Nephron (organoid): ENCODE measurements around the gene USF2.
A peak's percentile ranks its signal among the peaks of the same experiment; 100 is the strongest.

ENCODE experiments used
- H3K27ac Mint-ChIP-seq, 3 experiments: 2 replicates each; pipeline ENCODE4 v1.8.0; 2020; ENCODE audit warnings: mixed read lengths in 3 of 3, mild to moderate bottlenecking in 2 of 3, moderate library complexity in 1 of 3
- H3K27me3 Mint-ChIP-seq: 2 replicates; pipeline ENCODE4 v1.8.0; 2021; ENCODE audit warnings: low read depth, mild to moderate bottlenecking, moderate library complexity, mixed read lengths
- H3K36me3 Mint-ChIP-seq: 2 replicates; pipeline ENCODE4 v1.8.0; 2020; ENCODE audit warnings: low read depth, mixed read lengths
- H3K4me1 Mint-ChIP-seq: 2 replicates; pipeline ENCODE4 v1.8.0; 2020; ENCODE audit warnings: mixed read lengths
- H3K4me3 Mint-ChIP-seq, 3 experiments: 2 replicates each; pipeline ENCODE4 v1.8.0; 2020; ENCODE audit warnings: mild to moderate bottlenecking in 3 of 3, mixed read lengths in 3 of 3, moderate library complexity in 2 of 3
- H3K9me3 Mint-ChIP-seq: 2 replicates; pipeline ENCODE4 v1.8.0; 2020; ENCODE audit warnings: mixed read lengths
- TF ChIP-seq, protein P1 (sequence below), 3 experiments: fragments of 200-600 bp; sonication (generic); IDR thresholded peaks; one replicate each; pipeline ENCODE4 v1.5.0; 2021; ENCODE audit warnings: antibody characterized with exemption in 3 of 3; ENCODE audit not compliant: unreplicated experiment in 3 of 3

USF2 gene

DNA sequence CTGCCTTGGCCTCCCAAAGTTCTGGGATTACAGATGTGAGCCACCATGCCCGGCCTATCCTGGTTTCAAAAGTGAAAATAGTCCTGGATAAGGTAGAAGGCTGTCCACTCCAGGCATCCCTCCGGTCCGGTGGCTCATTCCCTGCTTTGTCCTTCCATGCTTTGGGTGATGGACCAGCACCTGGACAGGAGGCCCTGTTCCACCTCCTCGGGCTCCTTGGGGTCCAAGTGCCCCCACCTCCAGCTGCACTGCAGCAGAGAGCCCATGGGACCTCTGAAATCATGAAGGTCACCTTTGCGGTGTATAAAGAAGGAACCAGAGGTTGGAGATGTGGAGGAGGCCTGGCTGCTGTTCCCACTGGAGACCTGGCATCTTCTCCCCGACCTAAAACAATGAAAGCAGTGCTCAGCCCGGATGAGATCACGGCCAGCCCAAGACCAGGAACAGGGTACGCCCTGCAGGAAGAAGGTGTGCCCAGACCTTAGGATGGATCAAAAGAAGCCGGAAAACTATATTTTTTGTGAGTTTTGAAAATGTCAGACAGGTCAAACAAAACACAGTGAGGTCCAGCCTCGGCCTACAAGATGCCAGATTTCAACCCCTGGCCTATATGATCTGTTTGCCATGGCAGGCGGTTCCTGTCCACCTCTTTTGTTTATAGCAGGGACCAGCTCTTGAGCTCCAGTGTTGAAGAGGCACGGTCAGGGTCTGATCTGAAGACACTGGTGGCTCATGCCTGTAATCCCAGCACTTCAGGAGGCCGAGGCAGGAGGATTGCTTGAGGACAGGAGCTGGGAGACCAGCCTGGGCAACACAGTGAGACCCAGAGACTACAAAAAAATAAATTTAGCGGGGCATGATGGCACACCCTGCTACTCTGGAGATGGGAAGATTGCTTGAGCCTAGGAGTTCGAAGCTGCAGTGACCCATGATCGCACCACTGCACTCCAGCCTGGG is 14.1 kb upstream of the USF2 start:
- TF ChIP-seq, protein P1, sequence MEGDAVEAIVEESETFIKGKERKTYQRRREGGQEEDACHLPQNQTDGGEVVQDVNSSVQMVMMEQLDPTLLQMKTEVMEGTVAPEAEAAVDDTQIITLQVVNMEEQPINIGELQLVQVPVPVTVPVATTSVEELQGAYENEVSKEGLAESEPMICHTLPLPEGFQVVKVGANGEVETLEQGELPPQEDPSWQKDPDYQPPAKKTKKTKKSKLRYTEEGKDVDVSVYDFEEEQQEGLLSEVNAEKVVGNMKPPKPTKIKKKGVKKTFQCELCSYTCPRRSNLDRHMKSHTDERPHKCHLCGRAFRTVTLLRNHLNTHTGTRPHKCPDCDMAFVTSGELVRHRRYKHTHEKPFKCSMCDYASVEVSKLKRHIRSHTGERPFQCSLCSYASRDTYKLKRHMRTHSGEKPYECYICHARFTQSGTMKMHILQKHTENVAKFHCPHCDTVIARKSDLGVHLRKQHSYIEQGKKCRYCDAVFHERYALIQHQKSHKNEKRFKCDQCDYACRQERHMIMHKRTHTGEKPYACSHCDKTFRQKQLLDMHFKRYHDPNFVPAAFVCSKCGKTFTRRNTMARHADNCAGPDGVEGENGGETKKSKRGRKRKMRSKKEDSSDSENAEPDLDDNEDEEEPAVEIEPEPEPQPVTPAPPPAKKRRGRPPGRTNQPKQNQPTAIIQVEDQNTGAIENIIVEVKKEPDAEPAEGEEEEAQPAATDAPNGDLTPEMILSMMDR (IDR thresholded peaks at IDR 0.05; ENCODE audit: unreplicated experiment in 3 of 3): no peak
- Mint-ChIP-seq H3K27ac (no peak overlapping the region), H3K4me3 (no peak overlapping the region), H3K9me3 (no peaks in the 10 kb centered on the region), H3K27me3 (peaks cover 31% of the 10 kb centered on the region), H3K36me3 (peaks cover 23% of the 10 kb centered on the region), H3K4me1 (no peaks in the 10 kb centered on the region)

DNA sequence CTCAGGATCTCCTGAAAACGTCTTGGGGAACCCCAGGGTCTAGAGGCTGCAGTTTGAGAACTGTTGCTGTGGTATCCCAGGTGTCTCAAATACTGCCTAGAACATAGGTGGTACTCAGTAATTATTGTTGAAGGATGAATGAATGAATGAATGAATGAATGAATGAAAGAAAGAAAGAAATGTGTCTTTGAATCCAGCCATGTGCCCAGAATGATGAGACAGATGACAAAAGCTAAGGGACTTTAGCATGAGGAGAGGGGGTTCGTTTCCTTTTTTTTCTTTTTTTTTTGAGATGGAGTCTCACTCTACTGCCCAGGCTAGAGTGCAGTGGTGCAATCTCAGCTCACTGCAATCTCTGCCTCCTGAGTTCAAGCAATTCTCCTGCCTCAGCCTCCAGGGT is 12.2 kb upstream of the USF2 start:
- peaks cover 19% of the 10 kb centered on the region for H3K36me3 Mint-ChIP-seq
- H3K27ac Mint-ChIP-seq: no peak overlapping the region
- H3K27me3 Mint-ChIP-seq: peaks cover 11% of the 10 kb centered on the region
- H3K9me3 Mint-ChIP-seq: no peaks in the 10 kb centered on the region
- H3K4me1 Mint-ChIP-seq: peaks cover 5% of the 10 kb centered on the region
- TF ChIP-seq, protein P1 (IDR thresholded peaks at IDR 0.05; ENCODE audit: unreplicated experiment in 3 of 3): no peak
- no peak overlapping the region for H3K4me3 Mint-ChIP-seq

- TF ChIP-seq, protein P1 (IDR thresholded peaks at IDR 0.05; ENCODE audit: unreplicated experiment in 3 of 3): no peak
- Mint-ChIP-seq H3K9me3 (no peaks in the 10 kb centered on the region), H3K4me1 (peaks cover 5% of the 10 kb centered on the region), H3K27me3 (peaks cover 9% of the 10 kb centered on the region), H3K4me3 (no peak overlapping the region), H3K36me3 (peaks cover 17% of the 10 kb centered on the region), H3K27ac (peak overlapping the region in 1 of 3 experiments; percentile 60)
Observed at GRCh38 chr19:35257113-35257461, 11.7 kb upstream of the USF2 start.

DNA sequence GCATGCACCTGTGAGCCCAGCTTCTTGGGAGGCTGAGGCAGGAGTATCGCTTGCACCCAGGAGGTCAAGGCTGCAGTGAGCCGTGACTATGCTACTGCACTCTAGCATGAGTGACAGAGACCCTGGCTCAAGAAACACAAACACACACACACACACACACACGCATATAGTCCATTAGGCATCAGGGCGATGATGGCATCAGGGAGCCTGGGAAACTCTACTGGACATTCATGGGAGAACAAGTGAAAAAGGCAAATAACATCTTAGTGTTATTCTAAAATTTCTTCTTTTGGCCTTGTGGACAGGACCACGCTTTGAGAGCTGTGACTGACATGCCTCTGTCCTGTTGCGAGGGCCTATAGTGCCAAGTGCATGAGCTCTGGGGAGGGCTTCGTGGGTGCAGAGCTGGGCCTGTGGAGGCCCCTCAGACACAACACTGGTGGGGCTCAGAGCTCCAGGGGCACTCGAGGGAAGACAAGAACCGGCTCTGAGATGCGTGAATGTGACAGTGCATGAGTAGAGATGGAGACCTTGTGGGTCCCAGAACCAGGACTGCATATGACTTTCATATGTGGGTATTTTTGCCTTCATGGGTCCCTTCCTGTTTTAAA is 8.0 kb upstream of the USF2 start:
- Mint-ChIP-seq H3K36me3 (peaks cover 10% of the 10 kb centered on the region), H3K27me3 (no peaks in the 10 kb centered on the region), H3K9me3 (no peaks in the 10 kb centered on the region), H3K27ac (peak overlapping the region in 1 of 3 experiments; percentile 48), H3K4me1 (peaks cover 11% of the 10 kb centered on the region), H3K4me3 (peak overlapping the region in 1 of 3 experiments; percentile 29)
- TF ChIP-seq, protein P1 (IDR thresholded peaks at IDR 0.05; ENCODE audit: unreplicated experiment in 3 of 3): no peak

DNA sequence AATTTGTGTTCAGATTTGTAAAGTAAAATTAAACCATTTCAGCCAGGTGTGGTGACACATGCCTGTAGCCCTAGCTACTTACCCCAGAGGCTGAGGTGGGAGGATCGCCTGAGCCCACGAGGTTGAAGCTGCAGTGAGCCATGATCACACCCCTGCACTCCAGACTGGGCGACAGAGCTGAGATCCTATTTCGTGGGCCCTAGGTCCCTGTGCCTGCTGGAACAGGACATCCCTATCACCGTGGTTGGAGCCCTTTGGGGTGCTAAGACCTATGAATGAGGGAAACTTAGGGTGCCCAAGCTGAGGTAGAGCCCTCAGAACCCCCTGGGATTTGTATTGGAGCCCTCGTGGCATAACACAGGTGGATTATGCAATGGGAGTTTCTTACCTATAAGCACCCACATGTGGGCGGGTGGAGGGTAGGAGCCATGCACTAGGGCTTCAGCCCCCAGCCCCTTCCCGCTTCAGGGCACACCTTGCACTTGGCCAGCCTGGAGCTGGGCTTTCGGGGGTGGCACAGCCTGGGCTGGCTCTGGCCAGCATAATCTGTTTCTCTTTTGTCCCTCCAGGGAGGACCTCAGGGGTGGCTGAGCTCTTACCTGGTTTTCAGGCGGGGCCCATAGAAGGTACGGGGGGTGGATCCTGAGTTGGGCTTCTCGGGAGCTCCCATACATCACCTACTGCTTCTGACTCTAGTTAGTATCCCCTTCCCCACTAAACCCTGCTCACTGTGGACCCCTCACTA is 7.2 kb upstream of the USF2 start:
- Mint-ChIP-seq H3K27ac (no peak overlapping the region), H3K4me1 (peaks cover 11% of the 10 kb centered on the region), H3K4me3 (no peak overlapping the region), H3K9me3 (no peaks in the 10 kb centered on the region), H3K36me3 (peaks cover 10% of the 10 kb centered on the region), H3K27me3 (no peaks in the 10 kb centered on the region)
- TF ChIP-seq, protein P1 (IDR thresholded peaks at IDR 0.05; ENCODE audit: unreplicated experiment in 3 of 3): no peak
